Choroid plexus epithelial cell (primary cell): ENCODE data around the gene DOCK10.

Experiments used
- DNase-seq: peaks from one replicate; pipeline ENCODE4 v3.0.0-alpha.2; 2010; ENCODE audit warnings: low read depth
- H3K4me3 ChIP-seq: 2 replicates; pipeline ENCODE4 v1.5.1; 2011; ENCODE audit warnings: low read depth, mild to moderate bottlenecking, control low read depth, low read length, moderate library complexity
- TF ChIP-seq, protein P1 (sequence below): conservative IDR thresholded peaks from 2 replicates; pipeline ENCODE4 v1.5.1; 2011; ENCODE audit warnings: low read depth, mild to moderate bottlenecking, control low read depth, inconsistent platforms, low read length, moderate library complexity

The DOCK10 gene

DNA sequence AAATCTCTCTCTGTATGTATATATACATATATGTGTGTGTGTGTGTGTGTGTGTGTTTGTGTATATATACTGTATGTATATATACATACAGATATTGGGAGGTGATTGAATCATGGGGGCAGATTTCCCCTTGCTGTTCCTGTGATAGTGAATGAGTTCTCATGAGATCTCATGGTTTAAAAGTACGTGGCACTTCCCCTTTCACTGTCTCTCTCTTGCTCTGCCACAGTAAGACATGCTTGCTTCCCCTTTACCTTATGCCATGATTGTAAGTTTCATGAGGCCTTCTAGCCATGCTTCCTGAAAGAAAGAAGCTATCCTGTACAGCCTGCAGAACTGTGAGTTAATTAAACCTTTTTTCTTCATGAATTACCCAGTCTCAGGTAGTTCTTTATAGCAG lies 307.3 kb downstream of the DOCK10 start:
- H3K4me3 ChIP-seq: no peak overlapping the region
- TF ChIP-seq, protein P1, sequence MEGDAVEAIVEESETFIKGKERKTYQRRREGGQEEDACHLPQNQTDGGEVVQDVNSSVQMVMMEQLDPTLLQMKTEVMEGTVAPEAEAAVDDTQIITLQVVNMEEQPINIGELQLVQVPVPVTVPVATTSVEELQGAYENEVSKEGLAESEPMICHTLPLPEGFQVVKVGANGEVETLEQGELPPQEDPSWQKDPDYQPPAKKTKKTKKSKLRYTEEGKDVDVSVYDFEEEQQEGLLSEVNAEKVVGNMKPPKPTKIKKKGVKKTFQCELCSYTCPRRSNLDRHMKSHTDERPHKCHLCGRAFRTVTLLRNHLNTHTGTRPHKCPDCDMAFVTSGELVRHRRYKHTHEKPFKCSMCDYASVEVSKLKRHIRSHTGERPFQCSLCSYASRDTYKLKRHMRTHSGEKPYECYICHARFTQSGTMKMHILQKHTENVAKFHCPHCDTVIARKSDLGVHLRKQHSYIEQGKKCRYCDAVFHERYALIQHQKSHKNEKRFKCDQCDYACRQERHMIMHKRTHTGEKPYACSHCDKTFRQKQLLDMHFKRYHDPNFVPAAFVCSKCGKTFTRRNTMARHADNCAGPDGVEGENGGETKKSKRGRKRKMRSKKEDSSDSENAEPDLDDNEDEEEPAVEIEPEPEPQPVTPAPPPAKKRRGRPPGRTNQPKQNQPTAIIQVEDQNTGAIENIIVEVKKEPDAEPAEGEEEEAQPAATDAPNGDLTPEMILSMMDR: no peak
- DNase-seq: no peak

DNA sequence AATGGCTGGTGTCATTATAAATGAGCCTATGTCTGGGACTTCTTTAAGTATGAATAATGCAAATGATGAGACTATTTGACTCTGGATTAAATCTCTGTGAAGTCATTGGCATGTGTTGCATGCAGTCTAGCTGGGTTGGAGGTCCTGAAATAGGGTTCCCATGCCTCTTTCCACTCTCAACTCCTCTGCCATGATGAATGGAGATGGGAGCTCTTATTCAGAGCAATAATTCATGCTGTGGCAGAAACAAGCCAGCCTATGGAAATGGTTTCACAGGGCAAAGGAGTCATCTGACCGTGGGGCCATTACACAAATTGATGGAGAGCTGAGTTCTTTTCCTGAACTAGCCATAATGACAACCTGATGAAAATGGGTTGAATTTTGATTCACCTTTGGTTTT lies 310.6 kb downstream of the DOCK10 start:
- TF ChIP-seq, protein P1: no peak
- no peak for DNase-seq

DNA sequence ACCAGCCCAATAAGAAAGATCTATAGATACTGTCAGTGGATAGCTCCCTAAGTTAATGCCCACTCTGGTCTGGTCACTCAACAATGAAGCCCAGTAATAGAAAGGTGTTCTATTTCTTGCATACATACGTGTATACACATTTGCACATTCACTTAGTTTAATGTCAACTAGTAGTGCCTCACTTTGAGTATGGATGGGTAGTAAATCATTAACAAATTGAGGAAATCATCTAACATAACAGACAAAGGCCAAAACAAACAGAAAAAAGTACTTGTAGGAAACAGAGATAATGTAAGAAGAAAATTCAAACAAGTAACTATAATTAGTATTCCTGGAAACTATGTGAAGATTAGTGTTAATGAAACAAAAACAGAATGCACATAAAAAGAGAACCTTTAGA lies 312.8 kb downstream of the DOCK10 start:
- H3K4me3 ChIP-seq: no peak overlapping the region
- DNase-seq: no peak
- TF ChIP-seq, protein P1: no peak

More for the DNA sequence above, 310.6 kb downstream of the DOCK10 start:
- no peak overlapping the region for H3K4me3 ChIP-seq

DNA sequence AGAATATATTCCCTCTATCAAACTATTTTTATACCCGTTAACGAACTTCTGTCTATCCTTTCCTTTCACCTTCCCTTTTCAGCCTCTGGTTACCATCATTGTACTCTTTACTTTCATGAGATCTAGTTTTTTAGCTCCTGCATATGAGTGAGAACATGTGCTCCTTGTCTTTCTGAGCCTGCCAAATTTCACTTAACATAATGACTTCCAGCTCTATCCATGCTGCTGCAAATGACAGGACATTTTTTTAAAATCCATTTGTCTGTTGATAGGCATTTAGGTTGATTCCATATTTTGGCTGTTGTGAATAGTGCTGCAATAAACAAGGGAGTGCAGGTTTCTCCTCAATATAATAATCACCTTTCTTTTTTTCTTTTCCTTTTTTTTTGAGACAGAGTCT lies 317.9 kb downstream of the DOCK10 start:
- TF ChIP-seq, protein P1: no peak
- DNase-seq: no peak
- H3K4me3 ChIP-seq: no peak overlapping the region

DNA sequence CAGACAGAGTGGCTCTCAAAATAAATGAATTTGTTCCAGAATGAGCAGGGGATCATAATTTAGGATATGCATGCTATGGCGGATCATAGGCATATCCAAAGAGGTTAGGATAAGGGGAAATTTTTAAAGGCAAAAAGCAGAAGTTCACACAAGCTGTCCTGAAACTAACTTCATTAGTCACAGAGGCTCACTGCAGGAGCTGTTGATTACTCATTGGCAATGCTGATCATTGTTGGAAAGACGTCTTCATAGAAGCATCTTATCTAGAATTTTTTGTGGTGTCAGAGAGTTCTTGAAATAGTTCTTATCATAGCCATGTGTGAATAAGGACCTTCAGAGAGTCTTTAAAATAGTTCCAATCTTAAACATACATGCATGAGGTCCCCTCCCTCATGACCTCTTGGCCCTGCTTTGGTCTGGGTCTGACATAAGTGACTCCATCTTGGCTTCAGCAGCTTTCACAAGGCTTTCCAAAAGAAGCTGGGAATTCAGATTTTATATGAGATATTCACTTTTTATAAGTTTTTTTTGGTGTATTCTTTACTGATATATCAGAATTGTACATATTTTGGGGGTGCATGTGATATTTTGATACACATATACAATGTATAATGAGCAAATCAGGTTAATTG lies 318.6 kb downstream of the DOCK10 start:
- H3K4me3 ChIP-seq: no peak overlapping the region
- DNase-seq: peak; percentile 47
- TF ChIP-seq, protein P1: no peak

DNA sequence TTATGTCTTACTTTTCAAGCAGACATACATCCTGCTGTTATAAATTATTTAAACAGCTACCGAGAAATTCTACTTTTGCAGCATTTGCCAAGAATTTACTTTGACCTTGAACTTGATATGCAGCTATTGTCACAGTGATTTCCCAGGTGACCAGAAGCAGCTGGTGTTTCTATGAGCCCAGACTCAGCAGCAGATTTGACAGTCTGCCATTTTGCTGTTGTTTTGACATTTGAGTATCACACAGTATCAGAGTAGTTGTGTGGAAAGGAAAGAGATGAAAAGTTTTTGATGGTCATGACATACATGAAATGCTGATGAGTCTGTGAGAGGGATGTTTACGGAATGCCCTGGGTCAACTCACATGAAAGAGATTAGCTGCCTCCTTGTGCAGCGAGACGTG lies 319.5 kb downstream of the DOCK10 start:
- TF ChIP-seq, protein P1: no peak
- peak; percentile 4 for DNase-seq
- H3K4me3 ChIP-seq: no peak overlapping the region

DNA sequence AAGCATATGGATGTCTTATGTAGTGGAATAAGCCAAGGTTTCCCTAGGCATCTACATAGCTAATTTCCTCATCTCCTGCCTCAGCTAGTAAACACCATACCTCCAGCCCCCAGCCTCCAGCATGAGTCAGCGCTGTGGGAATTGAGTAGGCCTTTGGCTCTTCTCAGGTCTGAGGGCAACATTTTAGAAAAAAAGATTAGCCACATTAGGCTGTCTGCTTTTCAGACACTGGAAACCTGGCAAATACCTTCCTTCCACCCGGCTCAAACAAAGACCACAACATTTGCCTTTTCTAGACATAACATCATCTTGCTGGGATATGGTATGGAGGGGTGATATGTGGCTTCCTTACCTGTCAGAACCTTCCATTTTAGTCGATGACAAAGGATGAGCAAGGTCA lies 320.0 kb downstream of the DOCK10 start:
- peak; percentile 69 for DNase-seq
- no peak overlapping the region for H3K4me3 ChIP-seq
- TF ChIP-seq, protein P1: no peak
